ENCODE results near the gene MIPEP. TPM values are rescaled to one million over a fixed set of nuclear protein-coding genes. Genes with fewer than 3 reads are reported as not detected.

Gene MIPEP
- total RNA-seq, 2 donors from 2014 or later, result 12.1 to 15.2 TPM

- no peak overlapping the region for H3K4me3 Mint-ChIP-seq
- H3K9me3 Mint-ChIP-seq, result no peaks in the 10 kb centered on the region
- no peaks in the 10 kb centered on the region for H3K36me3 Mint-ChIP-seq (ENCODE audit: insufficient read depth in 2 of 2)
- no peak for DNase-seq
- H3K27me3 Mint-ChIP-seq (ENCODE audit: low read depth), result no peaks in the 10 kb centered on the region
- no peak for ATAC-seq (replicated peaks in 1 of 2)
- no peak overlapping the region for H3K27ac Mint-ChIP-seq
- no peaks in the 10 kb centered on the region for H3K4me1 Mint-ChIP-seq (ENCODE audit: low read depth)
These were observed 11.9 kb downstream of the MIPEP start for GRCh38 chr13:23877286-23877685.

DNA sequence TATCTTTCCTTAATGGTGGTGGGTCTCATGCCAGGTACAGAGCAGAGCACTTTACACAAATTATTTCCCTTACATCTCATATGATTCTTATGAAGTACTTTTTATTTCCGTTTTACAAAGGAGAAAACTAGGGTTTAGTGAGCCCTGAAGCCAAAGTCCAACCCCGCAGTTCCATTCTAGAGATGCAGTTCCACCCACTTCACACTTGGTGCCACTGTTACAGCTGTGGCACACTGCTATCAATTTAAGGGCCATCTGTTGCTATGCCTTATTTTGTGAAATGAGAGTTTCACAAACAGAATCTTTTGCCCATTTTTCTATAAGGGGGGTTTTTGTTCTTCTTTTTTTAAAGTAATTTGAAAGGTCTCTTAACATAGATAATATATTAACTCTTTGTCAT lies 12.9 kb downstream of the MIPEP start:
- H3K9me3 Mint-ChIP-seq, result no peaks in the 10 kb centered on the region
- ATAC-seq (replicated peaks in 1 of 2) (no peak), DNase-seq (no peak)
- H3K36me3 Mint-ChIP-seq (ENCODE audit: insufficient read depth in 2 of 2), result no peaks in the 10 kb centered on the region
- H3K4me1 Mint-ChIP-seq (ENCODE audit: low read depth), result no peaks in the 10 kb centered on the region
- no peaks in the 10 kb centered on the region for H3K27me3 Mint-ChIP-seq (ENCODE audit: low read depth)
- H3K27ac Mint-ChIP-seq, result no peak overlapping the region
- H3K4me3 Mint-ChIP-seq, result no peak overlapping the region

DNA sequence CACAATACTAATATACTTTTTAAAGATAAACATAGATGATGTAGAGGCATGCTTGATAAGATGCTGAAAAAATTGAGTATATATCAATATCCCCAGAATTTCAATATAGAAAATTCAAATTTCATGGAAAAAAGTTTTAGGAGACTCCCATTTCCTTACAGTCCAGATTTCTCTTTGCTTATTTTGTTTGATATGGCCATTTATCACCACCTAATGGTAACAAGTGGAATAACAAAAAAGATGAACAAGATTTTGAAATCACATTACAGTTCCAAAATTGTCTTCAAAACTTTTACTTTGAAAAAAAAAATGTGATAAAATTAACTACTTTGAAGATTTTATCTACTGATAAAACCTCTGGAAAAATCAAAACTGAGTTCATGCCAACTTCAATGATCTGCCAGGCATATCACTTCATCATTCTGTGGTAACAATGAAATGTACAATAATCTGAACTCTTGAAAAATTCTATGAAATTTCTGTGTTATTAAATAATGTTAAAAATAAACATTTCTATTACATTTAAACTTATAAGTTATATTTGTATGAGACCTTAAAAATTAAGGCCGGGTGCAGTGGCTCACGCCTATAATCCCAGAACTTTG lies 17.5 kb downstream of the MIPEP start:
- no peak for ATAC-seq (replicated peaks in 1 of 2)
- Mint-ChIP-seq H3K4me3 (no peak overlapping the region), H3K36me3 (ENCODE audit: insufficient read depth in 2 of 2) (no peaks in the 10 kb centered on the region), H3K9me3 (no peaks in the 10 kb centered on the region), H3K27ac (no peak overlapping the region), H3K27me3 (ENCODE audit: low read depth) (no peaks in the 10 kb centered on the region), H3K4me1 (ENCODE audit: low read depth) (no peaks in the 10 kb centered on the region)
- no peak for DNase-seq

- H3K27ac Mint-ChIP-seq, result no peak overlapping the region
- H3K4me3 Mint-ChIP-seq, result no peak overlapping the region
- no peaks in the 10 kb centered on the region for H3K9me3 Mint-ChIP-seq
- no peaks in the 10 kb centered on the region for H3K27me3 Mint-ChIP-seq (ENCODE audit: low read depth)
- ATAC-seq (replicated peaks in 1 of 2) (no peak), DNase-seq (no peak)
- H3K36me3 Mint-ChIP-seq (ENCODE audit: insufficient read depth in 2 of 2), result no peaks in the 10 kb centered on the region
- H3K4me1 Mint-ChIP-seq (ENCODE audit: low read depth), result no peaks in the 10 kb centered on the region
These were observed 18.7 kb downstream of the MIPEP start for GRCh38 chr13:23870356-23871140.

GRCh38 chr13:23868521-23868920 lies 20.7 kb downstream of the MIPEP start:
- no peaks in the 10 kb centered on the region for H3K27me3 Mint-ChIP-seq (ENCODE audit: low read depth)

DNA sequence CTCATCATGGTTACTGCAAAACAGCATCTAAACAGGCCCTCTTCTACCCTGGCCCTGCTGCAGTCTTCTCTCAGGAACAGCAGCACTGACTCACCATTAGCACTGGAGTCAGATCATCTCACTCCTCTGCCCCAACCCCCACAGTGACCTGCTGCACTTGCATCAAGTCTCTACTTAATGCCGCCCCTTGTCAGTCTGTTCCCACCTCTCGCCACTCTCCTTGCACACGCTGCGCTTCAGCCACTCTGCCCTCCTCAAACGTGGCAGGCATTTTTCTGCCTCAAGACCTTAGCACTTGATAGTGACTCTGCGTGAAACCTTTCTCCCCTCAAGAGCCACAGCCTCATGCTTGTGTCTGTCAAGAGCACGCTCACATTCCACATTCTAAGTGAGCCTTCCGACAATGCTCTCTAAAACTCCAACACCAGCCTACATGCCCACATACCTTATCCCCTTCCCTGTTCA lies 22.1 kb downstream of the MIPEP start:
- DNase-seq (no peak), ATAC-seq (replicated peaks in 1 of 2) (no peak)
- Mint-ChIP-seq H3K9me3 (no peaks in the 10 kb centered on the region), H3K4me3 (no peak overlapping the region), H3K27me3 (ENCODE audit: low read depth) (no peaks in the 10 kb centered on the region), H3K27ac (no peak overlapping the region), H3K36me3 (ENCODE audit: insufficient read depth in 2 of 2) (no peaks in the 10 kb centered on the region), H3K4me1 (ENCODE audit: low read depth) (no peaks in the 10 kb centered on the region)

More at GRCh38 chr13:23868521-23868920, 20.7 kb downstream of the MIPEP start:
- Mint-ChIP-seq H3K27ac (no peak overlapping the region), H3K4me3 (no peak overlapping the region), H3K9me3 (no peaks in the 10 kb centered on the region), H3K36me3 (ENCODE audit: insufficient read depth in 2 of 2) (no peaks in the 10 kb centered on the region), H3K4me1 (ENCODE audit: low read depth) (no peaks in the 10 kb centered on the region)
- DNase-seq, result no peak
- no peak for ATAC-seq (replicated peaks in 1 of 2)

GRCh38 chr13:23866420-23867026 lies 22.7 kb downstream of the MIPEP start:
- H3K4me1 Mint-ChIP-seq (ENCODE audit: low read depth), result no peaks in the 10 kb centered on the region
- no peak for DNase-seq
- no peaks in the 10 kb centered on the region for H3K9me3 Mint-ChIP-seq
- ATAC-seq (replicated peaks in 1 of 2), result no peak
- H3K36me3 Mint-ChIP-seq (ENCODE audit: insufficient read depth in 2 of 2), result no peaks in the 10 kb centered on the region
- no peak overlapping the region for H3K4me3 Mint-ChIP-seq
- no peak overlapping the region for H3K27ac Mint-ChIP-seq
- H3K27me3 Mint-ChIP-seq (ENCODE audit: low read depth), result no peaks in the 10 kb centered on the region

DNA sequence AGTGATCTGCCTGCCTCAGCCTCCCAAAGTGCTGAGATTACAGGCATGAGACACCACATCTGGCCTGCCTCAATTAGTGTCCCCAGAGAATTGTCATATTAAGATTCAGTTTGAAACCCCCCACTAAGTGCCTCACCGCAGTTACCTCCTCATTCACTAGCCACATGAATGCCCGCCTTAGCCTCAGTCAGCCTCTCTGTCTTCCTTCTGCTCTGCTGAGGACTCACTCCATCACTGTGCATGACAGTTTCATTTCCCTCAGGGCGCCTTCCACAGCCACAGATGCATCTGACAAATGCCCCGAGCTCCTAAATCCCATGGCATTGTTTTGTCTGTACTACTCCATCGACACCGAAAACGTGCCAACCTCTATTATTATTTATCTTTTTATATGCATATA lies 23.3 kb downstream of the MIPEP start:
- H3K27ac Mint-ChIP-seq, result no peak overlapping the region
- H3K9me3 Mint-ChIP-seq, result no peaks in the 10 kb centered on the region
- H3K36me3 Mint-ChIP-seq (ENCODE audit: insufficient read depth in 2 of 2), result no peaks in the 10 kb centered on the region
- DNase-seq, result no peak
- no peaks in the 10 kb centered on the region for H3K4me1 Mint-ChIP-seq (ENCODE audit: low read depth)
- H3K4me3 Mint-ChIP-seq, result no peak overlapping the region
- ATAC-seq (replicated peaks in 1 of 2), result no peak
- H3K27me3 Mint-ChIP-seq (ENCODE audit: low read depth), result no peaks in the 10 kb centered on the region

DNA sequence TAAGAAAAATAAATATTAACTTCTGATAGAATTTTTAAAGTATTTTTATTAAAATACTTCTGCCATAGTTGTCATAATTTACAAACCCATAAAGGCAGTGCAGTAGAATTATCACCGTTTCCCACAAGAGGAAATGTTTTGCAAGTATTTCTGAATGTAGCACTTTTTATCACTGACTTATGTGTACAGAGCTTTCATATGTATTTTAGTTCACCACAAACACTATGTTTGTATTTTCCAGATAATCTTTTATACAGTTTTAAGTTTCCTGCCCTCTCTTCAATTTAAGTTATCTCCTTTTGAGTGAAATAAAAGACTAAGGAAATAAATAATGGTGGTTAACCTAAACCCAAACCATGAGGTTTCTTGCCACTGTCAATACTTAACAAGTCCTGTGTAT lies 24.2 kb downstream of the MIPEP start:
- no peak for ATAC-seq (replicated peaks in 1 of 2)
- Mint-ChIP-seq H3K9me3 (no peaks in the 10 kb centered on the region), H3K27ac (no peak overlapping the region), H3K4me1 (ENCODE audit: low read depth) (no peaks in the 10 kb centered on the region), H3K36me3 (ENCODE audit: insufficient read depth in 2 of 2) (peaks cover 0 to 2% of the 10 kb centered on the region in 2 donors), H3K4me3 (no peak overlapping the region), H3K27me3 (ENCODE audit: low read depth) (no peaks in the 10 kb centered on the region)
- DNase-seq, result no peak

DNA sequence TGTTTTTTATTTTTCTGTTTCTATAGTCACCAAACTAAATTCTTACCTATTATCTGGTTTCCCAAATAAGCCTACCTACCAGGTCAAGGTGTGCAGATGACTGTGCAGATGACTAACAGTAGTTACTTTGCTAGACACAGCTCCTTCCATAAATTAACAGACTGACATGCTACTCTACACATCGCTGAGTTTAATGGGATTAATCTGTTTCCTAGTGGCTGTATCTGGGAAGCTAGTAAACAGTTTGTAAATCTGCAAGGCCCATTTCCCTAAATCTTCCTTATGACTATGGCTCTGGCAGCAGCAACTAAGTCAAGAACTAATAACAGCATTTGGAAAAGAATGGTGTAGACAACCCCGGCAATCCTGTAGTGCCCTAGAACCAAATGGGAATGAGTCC lies 27.9 kb downstream of the MIPEP start:
- no peaks in the 10 kb centered on the region for H3K27me3 Mint-ChIP-seq (ENCODE audit: low read depth)
- H3K4me1 Mint-ChIP-seq (ENCODE audit: low read depth), result no peaks in the 10 kb centered on the region
- ATAC-seq (replicated peaks in 1 of 2), result no peak
- DNase-seq, result no peak
- H3K36me3 Mint-ChIP-seq (ENCODE audit: insufficient read depth in 2 of 2), result peaks cover 0 to 2% of the 10 kb centered on the region in 2 donors
- H3K4me3 Mint-ChIP-seq, result no peak overlapping the region
- H3K9me3 Mint-ChIP-seq, result no peaks in the 10 kb centered on the region
- no peak overlapping the region for H3K27ac Mint-ChIP-seq

GRCh38 chr13:23859904-23860303 lies 29.3 kb downstream of the MIPEP start:
- H3K4me1 Mint-ChIP-seq (ENCODE audit: low read depth), result peaks cover 7% of the 10 kb centered on the region
- H3K4me3 Mint-ChIP-seq, result no peak overlapping the region
- DNase-seq (no peak), ATAC-seq (replicated peaks in 1 of 2) (no peak)
- H3K9me3 Mint-ChIP-seq, result no peaks in the 10 kb centered on the region
- peaks cover 0 to 2% of the 10 kb centered on the region in 2 donors for H3K36me3 Mint-ChIP-seq (ENCODE audit: insufficient read depth in 2 of 2)
- no peak overlapping the region for H3K27ac Mint-ChIP-seq
- H3K27me3 Mint-ChIP-seq (ENCODE audit: low read depth), result no peaks in the 10 kb centered on the region

GRCh38 chr13:23859455-23859854 lies 29.7 kb downstream of the MIPEP start:
- no peak overlapping the region for H3K4me3 Mint-ChIP-seq
- DNase-seq (no peak), ATAC-seq (replicated peaks in 1 of 2) (no peak)
- no peaks in the 10 kb centered on the region for H3K27me3 Mint-ChIP-seq (ENCODE audit: low read depth)
- H3K36me3 Mint-ChIP-seq (ENCODE audit: insufficient read depth in 2 of 2), result peaks cover 0 to 2% of the 10 kb centered on the region in 2 donors
- peaks cover 7% of the 10 kb centered on the region for H3K4me1 Mint-ChIP-seq (ENCODE audit: low read depth)
- H3K9me3 Mint-ChIP-seq, result no peaks in the 10 kb centered on the region
- no peak overlapping the region for H3K27ac Mint-ChIP-seq

DNA sequence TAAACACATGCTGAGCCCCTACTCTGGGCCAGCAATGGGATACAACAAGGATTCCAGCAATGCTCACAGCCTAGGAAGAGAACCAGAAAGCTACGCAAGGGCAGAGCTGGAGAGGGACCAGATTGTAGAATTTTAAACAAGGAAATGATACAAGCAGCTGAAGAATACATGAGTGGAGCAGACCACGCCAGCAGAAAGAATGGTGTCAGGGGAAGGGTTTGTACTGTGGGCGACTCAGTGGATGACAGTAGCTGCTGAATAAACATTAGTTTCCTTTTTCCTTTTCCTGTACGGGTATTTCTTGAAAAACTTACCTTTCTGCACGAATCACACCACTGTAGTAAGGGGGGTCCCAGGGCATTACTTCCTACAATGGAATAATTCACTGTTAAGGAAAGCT lies 30.7 kb downstream of the MIPEP start:
- DNase-seq, result no peak
- Mint-ChIP-seq H3K4me1 (ENCODE audit: low read depth) (peaks cover 7% of the 10 kb centered on the region), H3K27ac (no peak overlapping the region), H3K4me3 (no peak overlapping the region), H3K9me3 (no peaks in the 10 kb centered on the region), H3K27me3 (ENCODE audit: low read depth) (no peaks in the 10 kb centered on the region), H3K36me3 (ENCODE audit: insufficient read depth in 2 of 2) (peaks cover 0 to 2% of the 10 kb centered on the region in 2 donors)
- ATAC-seq (replicated peaks in 1 of 2), result no peak
